ENCODE measurements around the gene PBX1.

DNA sequence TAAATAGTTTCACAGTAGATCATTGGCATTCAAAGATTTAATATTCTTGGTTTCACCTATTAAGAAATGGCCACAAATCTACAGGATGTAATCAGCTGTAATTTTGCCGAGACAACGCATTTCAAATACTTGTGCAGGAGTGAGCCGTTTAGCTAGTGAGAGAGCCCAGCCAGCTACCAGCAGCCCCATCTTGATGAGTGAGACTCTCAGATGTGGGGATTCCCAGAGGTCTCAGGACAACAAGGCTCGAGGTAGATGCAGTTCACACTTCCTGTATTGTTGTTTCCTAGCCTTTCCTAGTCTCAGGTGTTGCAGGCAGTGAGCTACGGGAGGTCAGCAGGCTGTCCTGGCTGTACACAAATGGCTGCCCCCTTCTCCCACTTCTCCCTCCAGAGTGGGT, 108.6 kb downstream of the PBX1 start:
- no peak for TF ChIP-seq EZH2 (IDR thresholded peaks at IDR 0.05; ENCODE audit: low read length, unreplicated experiment)
- TF ChIP-seq CTCF (conservative IDR thresholded peaks at IDR 0.05; ENCODE audit: low read depth, low read length), result no peak
- TF ChIP-seq EZH2phosphoT487 (IDR thresholded peaks at IDR 0.05; ENCODE audit: borderline replicate concordance, low read length), result no peak
